ENCODE results near the gene C19orf47. TPM values are rescaled to one million over a fixed set of nuclear protein-coding genes. Genes with fewer than 3 reads are reported as not detected.

Gene C19orf47
- total and polyA plus RNA-seq, 2 donors (not counting 1 experiment from before 2014, with no cell fraction given): 5.1 to 9.1 TPM

DNA sequence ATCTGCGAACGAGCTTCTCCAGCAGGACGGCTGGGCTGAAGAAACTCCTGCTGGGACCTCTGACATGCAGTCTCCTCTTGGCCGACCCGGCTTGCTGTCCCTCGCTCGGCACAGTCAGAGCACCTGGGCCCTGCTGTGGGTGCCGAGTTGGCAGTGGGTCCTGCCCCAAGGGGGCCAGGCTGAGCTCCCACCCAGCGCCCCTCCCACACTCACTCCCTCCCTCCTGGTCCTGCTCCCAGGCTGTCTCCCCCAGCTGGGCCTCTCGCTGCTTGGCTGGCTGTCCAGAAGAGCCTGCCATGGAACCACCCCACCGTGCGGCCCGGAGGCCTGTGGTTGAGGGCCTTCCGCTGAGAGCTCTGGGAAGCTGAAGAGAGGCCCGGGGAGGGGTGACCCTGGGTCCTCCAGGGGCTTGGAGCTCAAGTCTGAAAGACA is 69.1 kb downstream of the C19orf47 start:
- Histone ChIP-seq H3K9me3 (ENCODE audit: control insufficient read depth, insufficient read depth, low read depth, low read length) (no peaks in the 10 kb centered on the region), H3K36me3 (ENCODE audit: control insufficient read depth, insufficient read depth, low read length) (peaks cover 7% of the 10 kb centered on the region), H3K4me3 (replicated peaks in 1 of 4; ENCODE audit: control extremely low read depth in 1 of 4, insufficient read depth in 1 of 4, low read depth in 3 of 4, low read length in 4 of 4) (peak overlapping the region in 2 of 4 experiments; percentile 23 to 47), H3K79me2 (ENCODE audit: control insufficient read depth, insufficient read depth, low read length) (peaks cover 91% of the 10 kb centered on the region), H3K27me3 (ENCODE audit: control insufficient read depth, insufficient read depth, low read length) (no peaks in the 10 kb centered on the region), H3K4me2 (ENCODE audit: extremely low read depth, insufficient read depth, low read length) (peak overlapping the region; percentile 66), H3K4me1 (ENCODE audit: control insufficient read depth, extremely low read depth, insufficient read depth, low read length) (peaks cover 14% of the 10 kb centered on the region), H3K27ac (ENCODE audit: insufficient read depth, low read length) (peak overlapping the region; percentile 23), H4K20me1 (ENCODE audit: control insufficient read depth, extremely low read depth, insufficient read depth, low read length) (peaks cover 1% of the 10 kb centered on the region), H3K9ac (ENCODE audit: insufficient read depth, low read length) (peak overlapping the region; percentile 4), H2AFZ (ENCODE audit: low read length) (no peak overlapping the region)
- TF ChIP-seq, protein P1, sequence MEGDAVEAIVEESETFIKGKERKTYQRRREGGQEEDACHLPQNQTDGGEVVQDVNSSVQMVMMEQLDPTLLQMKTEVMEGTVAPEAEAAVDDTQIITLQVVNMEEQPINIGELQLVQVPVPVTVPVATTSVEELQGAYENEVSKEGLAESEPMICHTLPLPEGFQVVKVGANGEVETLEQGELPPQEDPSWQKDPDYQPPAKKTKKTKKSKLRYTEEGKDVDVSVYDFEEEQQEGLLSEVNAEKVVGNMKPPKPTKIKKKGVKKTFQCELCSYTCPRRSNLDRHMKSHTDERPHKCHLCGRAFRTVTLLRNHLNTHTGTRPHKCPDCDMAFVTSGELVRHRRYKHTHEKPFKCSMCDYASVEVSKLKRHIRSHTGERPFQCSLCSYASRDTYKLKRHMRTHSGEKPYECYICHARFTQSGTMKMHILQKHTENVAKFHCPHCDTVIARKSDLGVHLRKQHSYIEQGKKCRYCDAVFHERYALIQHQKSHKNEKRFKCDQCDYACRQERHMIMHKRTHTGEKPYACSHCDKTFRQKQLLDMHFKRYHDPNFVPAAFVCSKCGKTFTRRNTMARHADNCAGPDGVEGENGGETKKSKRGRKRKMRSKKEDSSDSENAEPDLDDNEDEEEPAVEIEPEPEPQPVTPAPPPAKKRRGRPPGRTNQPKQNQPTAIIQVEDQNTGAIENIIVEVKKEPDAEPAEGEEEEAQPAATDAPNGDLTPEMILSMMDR (conservative IDR thresholded peaks at IDR 0.05 in 1 of 2, IDR thresholded peaks at IDR 0.05 in 1 of 2; ENCODE audit: low read depth in 1 of 2, low read length in 2 of 2): no peak
- TF ChIP-seq EZH2 (IDR thresholded peaks at IDR 0.05; ENCODE audit: low read length, missing control alignments): no peak
- DNase-seq (ENCODE audit: low read depth in 2 of 2): peak; percentile 14 to 78

DNA sequence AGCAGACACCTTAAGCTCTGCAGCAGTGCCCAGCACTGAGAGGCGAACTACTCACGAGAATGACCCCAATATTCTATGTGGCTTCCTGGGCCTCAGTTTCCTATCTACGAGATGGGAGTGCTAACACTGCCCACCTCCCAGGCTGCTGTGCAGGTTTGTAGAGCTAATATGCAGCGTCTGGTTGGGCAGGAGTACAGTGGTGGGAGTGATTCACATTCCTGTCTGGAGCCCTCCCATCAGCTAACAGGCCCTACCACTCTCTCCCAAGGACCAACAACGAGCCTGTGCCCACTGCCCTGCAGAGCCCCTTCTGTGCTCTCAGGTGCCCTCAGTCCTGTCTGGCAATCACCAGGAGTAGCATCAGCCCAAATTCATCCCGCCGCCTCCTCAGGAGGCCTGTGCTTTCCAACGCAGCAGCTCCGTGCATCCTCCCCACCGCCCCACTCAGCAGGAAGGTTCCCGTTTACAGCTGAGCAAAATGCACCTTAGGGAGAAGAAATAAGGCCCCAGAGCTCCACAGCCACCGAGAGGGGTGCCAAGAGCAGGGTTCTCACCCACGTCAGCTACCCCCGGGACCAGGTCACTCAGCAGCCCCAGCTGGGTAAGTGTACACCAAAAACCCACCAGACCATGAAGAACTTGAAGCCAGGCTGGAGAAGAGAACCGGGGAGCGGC is 69.7 kb downstream of the C19orf47 start:
- no peak for TF ChIP-seq EZH2 (IDR thresholded peaks at IDR 0.05; ENCODE audit: low read length, missing control alignments)
- TF ChIP-seq, protein P1 (conservative IDR thresholded peaks at IDR 0.05 in 1 of 2, IDR thresholded peaks at IDR 0.05 in 1 of 2; ENCODE audit: low read depth in 1 of 2, low read length in 2 of 2): no peak
- Histone ChIP-seq H4K20me1 (ENCODE audit: control insufficient read depth, extremely low read depth, insufficient read depth, low read length) (peaks cover 1% of the 10 kb centered on the region), H3K4me2 (ENCODE audit: extremely low read depth, insufficient read depth, low read length) (peak overlapping the region; percentile 66), H3K9me3 (ENCODE audit: control insufficient read depth, insufficient read depth, low read depth, low read length) (no peaks in the 10 kb centered on the region), H3K36me3 (ENCODE audit: control insufficient read depth, insufficient read depth, low read length) (peaks cover 7% of the 10 kb centered on the region), H3K4me1 (ENCODE audit: control insufficient read depth, extremely low read depth, insufficient read depth, low read length) (peaks cover 10% of the 10 kb centered on the region), H3K27ac (ENCODE audit: insufficient read depth, low read length) (no peak overlapping the region), H3K4me3 (replicated peaks in 1 of 4; ENCODE audit: control extremely low read depth in 1 of 4, insufficient read depth in 1 of 4, low read depth in 3 of 4, low read length in 4 of 4) (peak overlapping the region in 2 of 4 experiments; percentile 23 to 47), H3K9ac (ENCODE audit: insufficient read depth, low read length) (peak overlapping the region; percentile 7), H3K79me2 (ENCODE audit: control insufficient read depth, insufficient read depth, low read length) (peaks cover 91% of the 10 kb centered on the region), H2AFZ (ENCODE audit: low read length) (no peak overlapping the region), H3K27me3 (ENCODE audit: control insufficient read depth, insufficient read depth, low read length) (no peaks in the 10 kb centered on the region)
- no peak for DNase-seq (ENCODE audit: low read depth in 2 of 2)

DNA sequence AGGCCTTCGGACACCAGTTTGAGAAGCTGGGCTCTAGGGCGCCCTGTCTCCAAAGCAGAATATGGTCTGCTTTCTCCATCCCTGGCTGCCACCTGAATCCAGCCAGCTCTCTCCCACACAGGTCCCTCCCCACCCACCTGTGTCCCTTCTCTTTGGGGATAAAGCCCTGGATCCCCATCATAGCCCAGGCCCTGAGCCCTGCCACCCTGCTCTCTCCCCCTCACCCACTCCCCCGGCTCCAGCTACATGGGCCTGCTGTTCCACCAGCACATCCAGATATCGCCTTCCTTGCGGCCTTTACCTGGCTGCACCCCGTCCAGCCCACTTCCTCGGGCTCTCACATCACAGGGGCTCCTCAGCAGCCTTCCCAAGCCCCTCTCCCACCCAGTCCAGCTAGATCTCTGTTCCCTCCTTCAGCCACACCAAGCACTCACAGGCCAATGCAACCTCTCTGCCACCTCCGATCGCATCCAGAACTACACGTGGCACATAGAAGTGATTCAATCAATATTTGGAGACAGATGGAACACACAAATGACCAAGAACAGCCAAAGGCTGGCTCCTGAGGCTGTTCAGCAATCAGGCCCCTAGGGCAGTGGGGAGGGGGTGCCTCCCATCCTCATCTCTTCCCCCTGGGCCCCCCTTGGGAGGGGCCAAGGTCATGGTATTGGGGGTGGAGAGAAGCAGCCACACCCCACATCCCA is 70.7 kb downstream of the C19orf47 start:
- H2AFZ ChIP-seq (ENCODE audit: low read length): no peak overlapping the region
- H3K9ac ChIP-seq (ENCODE audit: insufficient read depth, low read length): no peak overlapping the region
- no peaks in the 10 kb centered on the region for H3K9me3 ChIP-seq (ENCODE audit: control insufficient read depth, insufficient read depth, low read depth, low read length)
- peaks cover 4% of the 10 kb centered on the region for H3K4me1 ChIP-seq (ENCODE audit: control insufficient read depth, extremely low read depth, insufficient read depth, low read length)
- peaks cover 5% of the 10 kb centered on the region for H3K36me3 ChIP-seq (ENCODE audit: control insufficient read depth, insufficient read depth, low read length)
- TF ChIP-seq EZH2 (IDR thresholded peaks at IDR 0.05; ENCODE audit: low read length, missing control alignments): no peak
- TF ChIP-seq, protein P1 (conservative IDR thresholded peaks at IDR 0.05 in 1 of 2, IDR thresholded peaks at IDR 0.05 in 1 of 2; ENCODE audit: low read depth in 1 of 2, low read length in 2 of 2): no peak
- no peak overlapping the region for H3K4me2 ChIP-seq (ENCODE audit: extremely low read depth, insufficient read depth, low read length)
- H3K79me2 ChIP-seq (ENCODE audit: control insufficient read depth, insufficient read depth, low read length): peaks cover 84% of the 10 kb centered on the region
- H4K20me1 ChIP-seq (ENCODE audit: control insufficient read depth, extremely low read depth, insufficient read depth, low read length): peaks cover 1% of the 10 kb centered on the region
- DNase-seq (ENCODE audit: low read depth in 2 of 2): no peak
- H3K27me3 ChIP-seq (ENCODE audit: control insufficient read depth, insufficient read depth, low read length): no peaks in the 10 kb centered on the region
- H3K27ac ChIP-seq (ENCODE audit: insufficient read depth, low read length): no peak overlapping the region
- H3K4me3 ChIP-seq (replicated peaks in 1 of 4; ENCODE audit: control extremely low read depth in 1 of 4, insufficient read depth in 1 of 4, low read depth in 3 of 4, low read length in 4 of 4): no peak overlapping the region

Measured in fibroblast of lung (primary cell).